WI38 (cell line): ENCODE data around the gene HGF.

ENCODE experiments used
- H3K4me3 ChIP-seq: 2 replicates; pipeline ENCODE4 v1.5.1; 2011; ENCODE audit warnings: low read depth, mild to moderate bottlenecking, control low read depth, low read length
- TF ChIP-seq, protein P1 (sequence below): IDR thresholded peaks from 2 replicates; pipeline ENCODE4 v1.5.1; 2012; ENCODE audit warnings: low read depth, mild to moderate bottlenecking, control low read depth, low read length

The HGF gene

DNA sequence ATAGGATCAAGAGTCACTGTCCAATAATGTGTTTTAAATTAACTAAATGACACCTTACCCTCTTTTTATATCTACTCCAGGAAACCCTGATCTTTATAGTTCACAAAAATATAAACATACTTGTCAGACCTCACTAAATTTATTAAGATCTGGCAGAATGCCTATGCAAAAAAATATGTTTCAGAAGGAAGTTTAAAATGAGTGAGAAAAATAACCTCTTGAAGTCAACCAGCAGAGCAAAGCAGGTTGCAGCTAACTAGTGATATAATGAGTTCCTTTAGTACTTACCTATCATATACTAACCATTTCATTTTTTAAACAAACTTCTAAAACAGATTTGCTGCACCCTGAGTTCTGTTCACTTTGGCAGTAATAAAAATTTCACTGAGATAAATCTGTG, 14.0 kb upstream of the HGF start:
- TF ChIP-seq, protein P1, sequence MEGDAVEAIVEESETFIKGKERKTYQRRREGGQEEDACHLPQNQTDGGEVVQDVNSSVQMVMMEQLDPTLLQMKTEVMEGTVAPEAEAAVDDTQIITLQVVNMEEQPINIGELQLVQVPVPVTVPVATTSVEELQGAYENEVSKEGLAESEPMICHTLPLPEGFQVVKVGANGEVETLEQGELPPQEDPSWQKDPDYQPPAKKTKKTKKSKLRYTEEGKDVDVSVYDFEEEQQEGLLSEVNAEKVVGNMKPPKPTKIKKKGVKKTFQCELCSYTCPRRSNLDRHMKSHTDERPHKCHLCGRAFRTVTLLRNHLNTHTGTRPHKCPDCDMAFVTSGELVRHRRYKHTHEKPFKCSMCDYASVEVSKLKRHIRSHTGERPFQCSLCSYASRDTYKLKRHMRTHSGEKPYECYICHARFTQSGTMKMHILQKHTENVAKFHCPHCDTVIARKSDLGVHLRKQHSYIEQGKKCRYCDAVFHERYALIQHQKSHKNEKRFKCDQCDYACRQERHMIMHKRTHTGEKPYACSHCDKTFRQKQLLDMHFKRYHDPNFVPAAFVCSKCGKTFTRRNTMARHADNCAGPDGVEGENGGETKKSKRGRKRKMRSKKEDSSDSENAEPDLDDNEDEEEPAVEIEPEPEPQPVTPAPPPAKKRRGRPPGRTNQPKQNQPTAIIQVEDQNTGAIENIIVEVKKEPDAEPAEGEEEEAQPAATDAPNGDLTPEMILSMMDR = no peak
- no peak overlapping the region for H3K4me3 ChIP-seq

DNA sequence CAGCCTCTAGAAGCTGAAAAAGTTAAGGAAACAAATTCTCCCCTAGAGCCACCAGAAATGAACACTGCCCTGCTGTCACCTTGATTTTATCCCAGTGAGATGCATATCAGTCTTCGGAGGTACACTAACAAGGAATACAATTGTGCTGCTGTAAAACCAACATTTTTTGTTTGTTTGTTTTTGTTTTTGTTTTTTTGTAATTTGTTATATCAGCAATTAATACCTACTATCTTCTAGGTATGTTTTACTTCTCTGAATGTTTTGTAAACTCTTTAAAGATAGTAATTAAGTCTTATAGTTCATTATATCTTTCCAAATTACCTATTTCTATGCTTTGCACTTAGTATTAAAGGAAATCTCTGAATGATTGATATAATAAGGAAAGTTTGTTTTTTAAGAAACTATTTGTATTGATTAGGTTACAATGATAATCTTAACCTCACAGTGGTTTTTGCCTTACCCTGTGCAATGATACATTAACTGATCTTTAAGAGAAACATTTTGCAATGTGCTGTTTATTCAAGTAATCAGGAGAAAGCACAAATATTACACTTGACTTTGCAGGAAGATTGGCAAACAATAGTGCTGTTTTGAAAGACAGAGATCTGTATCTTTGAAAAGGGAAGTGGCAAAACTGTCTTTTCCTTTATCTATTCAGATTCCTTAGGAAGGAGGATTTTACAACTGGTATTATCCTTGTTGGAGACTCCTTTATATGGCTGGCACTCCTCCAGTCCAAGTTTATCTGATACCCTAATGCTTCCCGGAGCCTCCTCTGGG, 11.3 kb upstream of the HGF start:
- H3K4me3 ChIP-seq = no peak overlapping the region
- TF ChIP-seq, protein P1 = no peak

DNA sequence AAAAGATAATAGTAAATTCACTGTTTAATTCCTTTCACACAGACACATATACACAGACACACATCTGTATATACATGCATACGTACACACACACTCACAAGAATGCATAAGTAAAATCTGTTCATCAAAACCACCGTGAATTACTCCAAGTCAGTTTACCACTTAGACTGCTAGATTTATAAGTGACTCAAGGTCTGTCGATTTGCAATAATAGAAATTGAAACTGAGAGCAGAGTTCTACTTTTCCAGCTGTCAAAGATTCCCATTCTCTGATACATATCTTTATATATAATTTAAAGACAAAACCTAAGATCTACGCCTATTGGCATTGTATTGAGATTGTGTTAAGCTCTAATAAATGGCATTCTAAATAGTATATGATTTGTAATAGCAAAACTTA, 9.9 kb upstream of the HGF start:
- no peak overlapping the region for H3K4me3 ChIP-seq
- TF ChIP-seq, protein P1 = no peak

DNA sequence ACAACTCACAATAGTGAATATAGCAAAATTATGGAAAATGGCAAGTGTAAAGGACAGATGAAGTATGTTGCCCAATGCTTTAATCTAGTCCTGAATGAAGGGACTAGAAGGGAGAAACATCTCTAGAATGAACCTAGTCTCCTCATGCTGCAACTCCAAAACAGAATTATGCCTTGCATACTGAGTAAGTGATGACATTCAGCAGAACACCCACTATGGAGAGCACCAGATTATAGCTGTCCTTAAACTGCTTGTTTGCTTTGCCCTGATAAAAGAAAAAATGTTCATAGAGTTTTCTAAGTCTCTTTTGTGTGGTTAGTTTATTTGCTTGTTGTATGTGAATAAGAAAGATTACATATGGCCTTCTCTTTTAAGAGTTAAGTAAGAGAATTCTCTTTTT, 7.8 kb upstream of the HGF start:
- TF ChIP-seq, protein P1 = no peak
- no peak overlapping the region for H3K4me3 ChIP-seq

DNA sequence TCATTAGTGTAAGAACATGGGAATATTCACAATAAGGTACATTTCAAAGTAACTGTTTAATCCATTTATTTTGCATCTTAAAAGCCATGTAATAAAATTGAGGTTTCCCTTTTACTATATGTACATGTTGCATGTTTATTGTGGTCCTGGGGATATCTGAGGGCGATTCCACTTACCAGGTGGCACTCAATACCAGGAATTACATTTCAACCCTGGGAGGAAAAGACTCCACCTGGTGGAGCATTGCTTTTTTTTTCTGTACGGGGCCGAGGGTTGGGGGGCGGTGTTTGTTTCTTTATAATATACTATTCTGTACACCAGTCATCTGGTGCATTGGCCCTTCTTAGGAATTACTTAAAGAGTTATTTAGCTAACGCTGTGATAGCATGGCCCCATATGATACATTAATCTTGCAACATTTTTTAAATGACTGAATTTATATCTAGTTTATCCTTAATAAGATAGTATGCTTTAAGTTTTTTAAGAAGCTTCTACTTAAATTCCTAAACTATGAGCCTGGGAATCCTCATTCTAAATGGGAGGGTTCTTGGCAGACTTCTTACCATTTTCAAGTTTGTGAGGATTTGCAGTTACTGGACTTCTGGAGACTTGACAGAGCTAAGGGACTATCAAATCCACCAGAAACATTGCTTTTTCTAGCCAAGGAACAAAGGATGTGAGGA, 7.2 kb upstream of the HGF start:
- H3K4me3 ChIP-seq = no peak overlapping the region
- TF ChIP-seq, protein P1 = no peak

DNA sequence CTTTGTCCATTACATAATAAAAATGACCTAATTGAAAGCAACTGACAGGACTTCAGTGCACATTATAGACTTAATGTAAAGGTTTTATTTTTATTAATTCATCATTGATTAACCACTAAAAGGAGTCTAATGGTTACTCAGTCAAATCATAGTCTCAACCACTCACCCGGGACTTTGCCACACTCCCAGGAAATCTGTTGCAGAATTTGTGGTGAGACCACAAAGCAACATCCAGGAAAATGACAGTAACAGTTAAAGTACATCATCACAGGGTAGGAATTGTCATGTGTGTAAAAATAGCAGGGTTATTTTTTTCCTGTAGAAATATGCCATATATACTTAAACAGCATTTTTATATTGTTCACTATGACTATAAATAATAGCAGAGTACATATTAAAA, 6.3 kb upstream of the HGF start:
- TF ChIP-seq, protein P1 = no peak
- H3K4me3 ChIP-seq = no peak overlapping the region

DNA sequence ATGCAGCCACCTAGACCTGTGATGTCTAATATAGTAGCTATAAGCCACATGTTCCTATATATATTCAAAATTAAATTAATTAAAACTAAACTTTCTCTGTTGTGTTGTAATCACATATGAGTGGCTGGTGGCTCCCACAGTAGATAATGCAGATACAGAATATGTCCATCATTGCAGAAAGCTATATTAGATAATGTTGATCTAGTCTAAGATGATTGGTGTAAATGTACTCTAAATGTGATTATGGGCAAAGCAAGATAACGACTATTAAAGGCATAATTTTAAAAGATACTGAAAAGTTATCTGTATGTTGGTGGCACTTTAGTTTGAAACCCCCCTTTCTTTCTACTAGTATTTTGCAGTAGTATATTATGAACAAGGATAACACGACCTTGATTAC, 5.7 kb upstream of the HGF start:
- TF ChIP-seq, protein P1 = no peak
- H3K4me3 ChIP-seq = no peak overlapping the region
